H1 (cell line): ENCODE data around the gene GPR135. TPM values are rescaled to one million over a fixed set of nuclear protein-coding genes. Genes with fewer than 3 reads are reported as not detected.

Experiments
- CTCF ChIA-PET: fragments of 300-600 bp; sonication (Branson Sonifier 250); formaldehyde crosslinking; loops from one replicate; lab custom pipeline; 2021; ENCODE audit not compliant: partially characterized antibody; lab: Charles Lee
- POLR2A ChIA-PET: fragments of 300-600 bp; sonication (Branson Sonifier 250); formaldehyde crosslinking; loops from one replicate; lab custom pipeline; 2021; ENCODE audit warnings: inconsistent platforms; ENCODE audit not compliant: partially characterized antibody; lab: Charles Lee
- DNase-seq, 2 experiments: peaks; one replicate each; pipeline versions ENCODE4 v3.0.0 to v3.0.0-alpha.2; 2010 to 2022; ENCODE audit warnings: low spot score in 2 of 2, low read depth in 1 of 2, mixed read lengths in 1 of 2
- FAIRE-seq: peaks from 2 replicates; lab custom pipeline; 2011; peaks lifted over from hg19 to GRCh38; lab: Jason Lieb, UNC
- H2AFZ ChIP-seq: 2 replicates; pipeline ENCODE4 v1.8.1; 2012; ENCODE audit warnings: low read length, inconsistent platforms
- H2AK5ac ChIP-seq: 2 replicates; pipeline ENCODE4 v1.6.1; 2013; ENCODE audit warnings: low read depth, low read length
- H2BK120ac ChIP-seq: replicated peaks from 2 replicates; pipeline ENCODE3; 2013; ENCODE audit warnings: low read depth, low read length, inconsistent platforms
- H2BK12ac ChIP-seq: 2 replicates; pipeline ENCODE4 v1.6.1; 2013; ENCODE audit warnings: low read depth, low read length
- H2BK15ac ChIP-seq: 2 replicates; pipeline ENCODE4 v1.6.1; 2013; ENCODE audit warnings: low read length
- H2BK20ac ChIP-seq: 2 replicates; pipeline ENCODE4 v1.6.1; 2013; ENCODE audit warnings: low read length
- H2BK5ac ChIP-seq: 2 replicates; pipeline ENCODE4 v1.6.1; 2013; ENCODE audit warnings: low read depth, low read length
- H3K14ac ChIP-seq: 2 replicates; pipeline ENCODE4 v1.6.1; 2013; ENCODE audit warnings: inconsistent platforms; ENCODE audit not compliant: insufficient read length
- H3K18ac ChIP-seq: 2 replicates; pipeline ENCODE4 v1.6.1; 2013; ENCODE audit warnings: low read length; ENCODE audit errors: extremely low read depth
- H3K23ac ChIP-seq: 2 replicates; pipeline ENCODE4 v1.6.1; 2013; ENCODE audit warnings: inconsistent platforms; ENCODE audit not compliant: insufficient read length
- H3K23me2 ChIP-seq: 2 replicates; pipeline ENCODE4 v1.6.1; 2013; ENCODE audit warnings: low read depth, low read length
- H3K27ac ChIP-seq: 2 replicates; pipeline ENCODE4 v1.6.1; 2011; ENCODE audit warnings: low read depth, low read length, inconsistent platforms
- H3K27me3 ChIP-seq, 4 experiments: replicated peaks in 1 of 4; 1 replicate in 1 of 4; 2 replicates in 3 of 4; pipeline versions ENCODE4 v1.6.1 to v1.8.1; 2011 to 2013; ENCODE audit warnings: low read length in 3 of 4, mild to moderate bottlenecking in 3 of 4, inconsistent platforms in 2 of 4, mixed read lengths in 2 of 4, moderate library complexity in 1 of 4; ENCODE audit not compliant: control insufficient read depth in 3 of 4, insufficient read depth in 3 of 4; ENCODE audit errors: extremely low read depth in 1 of 4
- H3K36me3 ChIP-seq, 4 experiments: 2 replicates each; pipeline versions ENCODE4 v1.6.1 to v1.8.1; 2011 to 2013; ENCODE audit warnings: mild to moderate bottlenecking in 4 of 4, low read length in 3 of 4, moderate library complexity in 2 of 4, control low read depth in 1 of 4, inconsistent platforms in 1 of 4; ENCODE audit not compliant: insufficient read depth in 4 of 4, control insufficient read depth in 2 of 4
- H3K4ac ChIP-seq: replicated peaks from 2 replicates; pipeline ENCODE3; 2013; ENCODE audit warnings: low read length, low read depth, mixed read lengths, inconsistent platforms; ENCODE audit not compliant: insufficient read length
- H3K4me1 ChIP-seq, 4 experiments: replicated peaks in 1 of 4; 1 replicate in 1 of 4; 2 replicates in 3 of 4; pipeline versions ENCODE4 v1.6.1 to v1.8.1; 2011 to 2013; ENCODE audit warnings: low read length in 3 of 4, inconsistent platforms in 2 of 4, mixed read lengths in 1 of 4; ENCODE audit not compliant: insufficient read depth in 4 of 4, control insufficient read depth in 3 of 4
- H3K4me2 ChIP-seq, 2 experiments: 2 replicates each; pipeline versions ENCODE4 v1.6.1 to v1.8.1; 2011 to 2013; ENCODE audit warnings: low read depth in 2 of 2, low read length in 2 of 2, control low read depth in 1 of 2, inconsistent platforms in 1 of 2, mild to moderate bottlenecking in 1 of 2; ENCODE audit not compliant: insufficient read depth in 1 of 2
- H3K4me3 ChIP-seq, 4 experiments: fragments of 200-600, 300-600 bp in 1 of 4; sonication (generic), shearing (Covaris generic), sonication (Bioruptor Twin) in 1 of 4; 2 replicates each; pipeline versions ENCODE4 v1.5.1 to v1.8.1; 2011 to 2016; ENCODE audit warnings: low read length in 4 of 4, low read depth in 3 of 4, control low read depth in 2 of 4, inconsistent platforms in 2 of 4, mild to moderate bottlenecking in 2 of 4, mixed read lengths in 1 of 4, moderate library complexity in 1 of 4; ENCODE audit not compliant: insufficient read depth in 2 of 4; ENCODE audit errors: extremely low read depth in 1 of 4
- H3K56ac ChIP-seq: replicated peaks from 2 replicates; pipeline ENCODE3; 2013; ENCODE audit warnings: low read depth, mild to moderate bottlenecking, mixed read lengths, low read length, inconsistent platforms; ENCODE audit not compliant: insufficient read length
- H3K79me1 ChIP-seq: 2 replicates; pipeline ENCODE4 v1.6.1; 2013; ENCODE audit warnings: low read depth, low read length, control low read depth
- H3K79me2 ChIP-seq, 2 experiments: 2 replicates each; pipeline versions ENCODE4 v1.6.1 to v1.8.1; 2012 to 2013; ENCODE audit warnings: low read length in 2 of 2, mild to moderate bottlenecking in 2 of 2, inconsistent platforms in 1 of 2; ENCODE audit not compliant: insufficient read depth in 2 of 2, control insufficient read depth in 1 of 2
- H3K9ac ChIP-seq, 4 experiments: replicated peaks in 1 of 4; 1 replicate in 1 of 4; 2 replicates in 3 of 4; pipeline versions ENCODE4 v1.6.1 to v1.8.1; 2011 to 2013; ENCODE audit warnings: low read depth in 3 of 4, low read length in 3 of 4, control low read depth in 2 of 4, mild to moderate bottlenecking in 2 of 4, moderate library complexity in 2 of 4, inconsistent platforms in 1 of 4; ENCODE audit errors: extremely low read depth in 1 of 4
- H3K9me3 ChIP-seq, 2 experiments: 2 replicates each; pipeline versions ENCODE4 v1.6.1 to v1.8.1; 2012 to 2013; ENCODE audit warnings: mild to moderate bottlenecking in 2 of 2, moderate library complexity in 2 of 2, control low read depth in 1 of 2, inconsistent platforms in 1 of 2, low read depth in 1 of 2, low read length in 1 of 2, mixed read lengths in 1 of 2; ENCODE audit not compliant: insufficient read depth in 2 of 2
- H4K20me1 ChIP-seq, 2 experiments: replicated peaks in 1 of 2; 2 replicates each; pipeline versions ENCODE3 to v1.8.1; 2011 to 2013; ENCODE audit warnings: inconsistent platforms in 2 of 2, low read length in 2 of 2, mild to moderate bottlenecking in 1 of 2; ENCODE audit not compliant: insufficient read depth in 2 of 2, control insufficient read depth in 1 of 2
- H4K5ac ChIP-seq: 2 replicates; pipeline ENCODE4 v1.6.1; 2013; ENCODE audit warnings: low read length, low read depth, mixed read lengths, inconsistent platforms; ENCODE audit not compliant: insufficient read length
- H4K8ac ChIP-seq: 2 replicates; pipeline ENCODE4 v1.8.0; 2013; ENCODE audit warnings: mild to moderate bottlenecking, moderate library complexity, low read length, inconsistent platforms; ENCODE audit not compliant: insufficient read depth; ENCODE audit errors: extremely low read depth
- H4K91ac ChIP-seq: replicated peaks from 2 replicates; pipeline ENCODE3; 2013; ENCODE audit warnings: low read length, mixed read lengths, inconsistent platforms; ENCODE audit not compliant: insufficient read length
- CTCF ChIP-seq, 3 experiments: IDR thresholded peaks; 1 replicate in 2 of 3; 2 replicates in 1 of 3; pipeline versions ENCODE4 v1.5.1 to v1.6.1; 2011; ENCODE audit warnings: low read length in 3 of 3, mild to moderate bottlenecking in 3 of 3, inconsistent platforms in 2 of 3, low read depth in 1 of 3, moderate library complexity in 1 of 3; ENCODE audit not compliant: insufficient read depth in 1 of 3; ENCODE audit errors: control extremely low read depth in 1 of 3
- EP300 ChIP-seq, 2 experiments: IDR thresholded peaks; 1 replicate in 1 of 2; 2 replicates in 1 of 2; pipeline ENCODE4 v1.6.1; 2011 to 2012; ENCODE audit warnings: low read depth in 2 of 2, low read length in 2 of 2, mild to moderate bottlenecking in 2 of 2, borderline replicate concordance in 1 of 2, inconsistent platforms in 1 of 2, moderate library complexity in 1 of 2
- EZH2 ChIP-seq: fragments of 200-600 bp; sonication (generic); IDR thresholded peaks from 2 replicates; pipeline ENCODE4 v1.7.1; 2012; ENCODE audit warnings: low read depth, mild to moderate bottlenecking, moderate library complexity, low read length, inconsistent platforms; ENCODE audit not compliant: severe bottlenecking
- GTF2F1 ChIP-seq: IDR thresholded peaks from 2 replicates; pipeline ENCODE4 v1.6.1; 2012; ENCODE audit warnings: low read depth, low read length, improper control_type of control experiment, borderline replicate concordance
- HDAC2 ChIP-seq, 2 experiments: fragments of 300-600 bp in 1 of 2; sonication (generic) in 1 of 2; IDR thresholded peaks; 2 replicates each; pipeline ENCODE4 v1.6.1; 2011 to 2012; ENCODE audit warnings: low read depth in 2 of 2, low read length in 2 of 2, mild to moderate bottlenecking in 2 of 2, moderate library complexity in 2 of 2, borderline replicate concordance in 1 of 2, inconsistent platforms in 1 of 2
- MAFK ChIP-seq: IDR thresholded peaks from 2 replicates; pipeline ENCODE4 v1.6.1; 2012; ENCODE audit warnings: low read depth, mild to moderate bottlenecking, improper control_type of control experiment, low read length
- NRF1 ChIP-seq: IDR thresholded peaks from 2 replicates; pipeline ENCODE4 v1.6.1; 2011; ENCODE audit warnings: mild to moderate bottlenecking, low read depth, low read length, improper control_type of control experiment
- SIN3A ChIP-seq, 2 experiments: IDR thresholded peaks in 1 of 2; conservative IDR thresholded peaks in 1 of 2; 2 replicates each; pipeline ENCODE4 v1.6.1; 2011 to 2012; ENCODE audit warnings: low read length in 2 of 2, improper control_type of control experiment in 1 of 2, low read depth in 1 of 2, mild to moderate bottlenecking in 1 of 2
- SP2 ChIP-seq: IDR thresholded peaks from 2 replicates; pipeline ENCODE4 v1.6.1; 2012; ENCODE audit warnings: mild to moderate bottlenecking, low read length, inconsistent platforms
- YY1 ChIP-seq: IDR thresholded peaks from 2 replicates; pipeline ENCODE4 v1.6.1; 2011; ENCODE audit warnings: low read depth, mild to moderate bottlenecking, low read length
- WGBS, 2 experiments: shearing (Covaris generic) in 1 of 2; methylation state at CpG; one replicate each; pipeline versions ENCODE4 v1.1.6 to v1.1.7; 2013 to 2015; ENCODE audit warnings: low lambda C conversion rate in 2 of 2, mixed read lengths in 2 of 2, inconsistent platforms in 1 of 2, low coverage in 1 of 2, missing lambda C conversion rate in 1 of 2; ENCODE audit not compliant: insufficient replicate concordance in 2 of 2, insufficient coverage in 1 of 2, insufficient read length in 1 of 2; ENCODE audit errors: extremely low coverage in 1 of 2, missing lambda C conversion rate in 1 of 2; 5-methylcytosine and 5-hydroxymethylcytosine counted together
- polyA plus RNA-seq, 7 experiments: library from polyadenylated mRNA; depleted of rRNA in 3 of 7; stranded (reverse) in 5 of 7; unstranded in 2 of 7; fragments of >200 nt in 5 of 7; fragments of 200-250 nt in 2 of 7; gene quantifications; 1 replicate in 5 of 7; 2 replicates in 1 of 7; 4 replicates in 1 of 7; pipeline versions ENCODE4 v1.2.1 to v1.2.3, GENCODE V29; 2011 to 2013; ENCODE audit warnings: missing spikeins in 2 of 7, mixed read lengths in 2 of 7
- total RNA-seq: library from RNA; stranded (reverse); fragmentation: NEBNext Ultra II Directional; extraction: Animal tissue kit (Norgen Biotek cat#: 25700); gene quantifications from 2 replicates; pipeline ENCODE4 v1.2.1, GENCODE V29; 2021

Gene GPR135
- total and polyA plus RNA-seq, 2 of the 8 experiments (the other 6 are each of a cell fraction or from before 2014, with no cell fraction given): 0.48 to 1.1 TPM

GRCh38 chr14:59428581-59429012 is 36.6 kb downstream of the GPR135 start:
- Histone ChIP-seq H2BK15ac (no peak overlapping the region), H3K23ac (no peak overlapping the region), H3K23me2 (no peaks in the 10 kb centered on the region), H2BK12ac (no peak overlapping the region), H4K20me1 (no peaks in the 10 kb centered on the region), H3K14ac (no peak overlapping the region), H2AFZ (no peak overlapping the region), H2BK5ac (no peak overlapping the region), H3K4ac (no peak overlapping the region), H3K18ac (no peak overlapping the region), H2AK5ac (no peak overlapping the region), H3K4me1 (no peaks in the 10 kb centered on the region), H3K56ac (no peak overlapping the region), H3K27ac (no peak overlapping the region), H3K79me1 (no peaks in the 10 kb centered on the region), H3K79me2 (no peaks in the 10 kb centered on the region), H3K9ac (no peak overlapping the region), H4K91ac (no peak overlapping the region), H4K8ac (no peak overlapping the region), H3K4me2 (no peak overlapping the region), H3K27me3 (no peaks in the 10 kb centered on the region), H3K36me3 (no peaks in the 10 kb centered on the region), H2BK20ac (no peak overlapping the region), H3K4me3 (no peak overlapping the region), H2BK120ac (no peak overlapping the region), H4K5ac (no peak overlapping the region), H3K9me3 (no peaks in the 10 kb centered on the region)
- ChIA-PET POLR2A (no interaction called here), CTCF (interaction anchor here (0.6 to 2.8 kb wide), 13 partner anchors 9 to 395 kb away, joined by 3 to 10 read pairs (median 4); no protein-coding TSS in a partner anchor)
- no peak for FAIRE-seq
- DNase-seq: no peak
- 93% methylated on average over 1 of the region's 1 CpG; no CpG with 5 or more reads in 1 of the 2 experiments for WGBS, 2 experiments
- TF ChIP-seq SP2 (no peak), NRF1 (no peak), HDAC2 (IDR thresholded peaks at IDR 0.05; ENCODE audit: borderline replicate concordance in 1 of 2, low read depth in 2 of 2, low read length in 2 of 2) (no peak), YY1 (no peak), MAFK (no peak), CTCF (IDR thresholded peaks at IDR 0.05; ENCODE audit: control extremely low read depth in 1 of 3, insufficient read depth in 1 of 3, low read depth in 1 of 3, low read length in 3 of 3) (no peak; a peak in 1 of 4 replicates), SIN3A (conservative IDR thresholded peaks at IDR 0.05 in 1 of 2, IDR thresholded peaks at IDR 0.05 in 1 of 2; ENCODE audit: low read depth in 1 of 2, low read length in 2 of 2) (no peak), GTF2F1 (no peak), EP300 (IDR thresholded peaks at IDR 0.05; ENCODE audit: borderline replicate concordance in 1 of 2, low read depth in 2 of 2, low read length in 2 of 2) (no peak), EZH2 (no peak)
